Brain microvascular endothelial cell (primary cell): ENCODE results near the gene LRRC27.

Source experiments
- DNase-seq: peaks from one replicate; pipeline ENCODE4 v3.0.0-alpha.2; 2020
- H3K27ac ChIP-seq: fragments of 250-450 bp; sonication (Bioruptor Pico); 2 replicates; pipeline ENCODE4 v1.5.1; 2020; ENCODE audit warnings: mild to moderate bottlenecking, moderate library complexity
- H3K27me3 ChIP-seq: fragments of 250-450 bp; sonication (Bioruptor Pico); replicated peaks from 2 replicates; pipeline ENCODE4 v1.5.1; 2020; ENCODE audit warnings: mild to moderate bottlenecking
- H3K36me3 ChIP-seq: fragments of 250-450 bp; sonication (Bioruptor Pico); replicated peaks from 2 replicates; pipeline ENCODE4 v1.5.1; 2020; ENCODE audit warnings: mild to moderate bottlenecking
- H3K4me3 ChIP-seq: 2 replicates; pipeline ENCODE4 v1.5.1; 2011; ENCODE audit warnings: low read depth, mild to moderate bottlenecking, control low read depth, low read length, moderate library complexity
- in situ Hi-C: cut with HindIII; loops from 2 replicates; pipeline ENCODE4 v1.10.0; 2017; ENCODE audit warnings: low sequenced_read_pairs, low pct_ligation_motif_present
- TF ChIP-seq, protein P1 (sequence below): IDR thresholded peaks from 2 replicates; pipeline ENCODE4 v1.5.1; 2011; ENCODE audit warnings: low read depth, mild to moderate bottlenecking, moderate library complexity, low read length, control low read depth, inconsistent platforms; ENCODE audit errors: missing control alignments

LRRC27 gene

DNA sequence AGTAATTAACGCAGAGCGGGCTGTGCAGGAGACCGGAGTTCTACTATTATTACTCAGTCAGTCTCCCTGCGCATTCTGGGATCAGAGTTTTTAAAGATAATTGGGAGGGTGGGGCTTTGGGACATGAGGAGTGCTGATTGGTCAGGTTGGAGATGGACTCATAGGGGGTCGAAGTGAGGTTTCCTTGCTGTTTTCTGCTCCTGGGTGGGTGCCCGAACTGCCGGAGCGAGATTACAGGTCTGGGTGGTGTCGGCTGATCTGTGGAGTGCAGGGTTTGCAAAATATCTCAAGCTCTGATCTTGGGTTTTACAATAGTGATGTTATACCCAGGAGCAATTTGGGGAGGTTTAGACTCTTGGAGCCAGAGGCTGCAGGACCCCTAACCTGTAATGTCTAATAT lies 3.9 kb upstream of the LRRC27 start:
- Histone ChIP-seq H3K36me3 (no peaks in the 10 kb centered on the region), H3K27ac (no peak overlapping the region), H3K27me3 (no peaks in the 10 kb centered on the region), H3K4me3 (no peak overlapping the region)
- in situ Hi-C loops: no loop called here
- TF ChIP-seq, protein P1, sequence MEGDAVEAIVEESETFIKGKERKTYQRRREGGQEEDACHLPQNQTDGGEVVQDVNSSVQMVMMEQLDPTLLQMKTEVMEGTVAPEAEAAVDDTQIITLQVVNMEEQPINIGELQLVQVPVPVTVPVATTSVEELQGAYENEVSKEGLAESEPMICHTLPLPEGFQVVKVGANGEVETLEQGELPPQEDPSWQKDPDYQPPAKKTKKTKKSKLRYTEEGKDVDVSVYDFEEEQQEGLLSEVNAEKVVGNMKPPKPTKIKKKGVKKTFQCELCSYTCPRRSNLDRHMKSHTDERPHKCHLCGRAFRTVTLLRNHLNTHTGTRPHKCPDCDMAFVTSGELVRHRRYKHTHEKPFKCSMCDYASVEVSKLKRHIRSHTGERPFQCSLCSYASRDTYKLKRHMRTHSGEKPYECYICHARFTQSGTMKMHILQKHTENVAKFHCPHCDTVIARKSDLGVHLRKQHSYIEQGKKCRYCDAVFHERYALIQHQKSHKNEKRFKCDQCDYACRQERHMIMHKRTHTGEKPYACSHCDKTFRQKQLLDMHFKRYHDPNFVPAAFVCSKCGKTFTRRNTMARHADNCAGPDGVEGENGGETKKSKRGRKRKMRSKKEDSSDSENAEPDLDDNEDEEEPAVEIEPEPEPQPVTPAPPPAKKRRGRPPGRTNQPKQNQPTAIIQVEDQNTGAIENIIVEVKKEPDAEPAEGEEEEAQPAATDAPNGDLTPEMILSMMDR: no peak
- no peak for DNase-seq

DNA sequence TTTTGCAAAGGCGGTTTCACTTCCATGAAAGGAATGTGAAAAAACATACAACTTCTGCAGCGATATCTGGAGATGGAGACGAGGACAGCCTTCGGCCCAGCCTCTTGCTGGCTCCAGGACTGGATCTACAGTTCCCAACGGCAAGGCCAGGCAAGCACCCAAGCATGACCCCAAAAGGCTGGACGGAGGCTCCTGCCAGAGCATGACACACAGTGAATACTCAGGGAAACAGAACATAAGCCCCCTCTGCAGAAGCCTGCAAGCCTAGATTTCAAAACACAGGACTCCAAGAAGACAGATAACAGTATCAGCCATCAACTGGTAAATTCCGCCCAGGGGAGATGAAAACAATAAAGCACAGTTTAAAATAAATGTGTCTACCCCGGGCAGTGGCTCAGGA lies 3.3 kb upstream of the LRRC27 start:
- in situ Hi-C loops: no loop called here

DNA sequence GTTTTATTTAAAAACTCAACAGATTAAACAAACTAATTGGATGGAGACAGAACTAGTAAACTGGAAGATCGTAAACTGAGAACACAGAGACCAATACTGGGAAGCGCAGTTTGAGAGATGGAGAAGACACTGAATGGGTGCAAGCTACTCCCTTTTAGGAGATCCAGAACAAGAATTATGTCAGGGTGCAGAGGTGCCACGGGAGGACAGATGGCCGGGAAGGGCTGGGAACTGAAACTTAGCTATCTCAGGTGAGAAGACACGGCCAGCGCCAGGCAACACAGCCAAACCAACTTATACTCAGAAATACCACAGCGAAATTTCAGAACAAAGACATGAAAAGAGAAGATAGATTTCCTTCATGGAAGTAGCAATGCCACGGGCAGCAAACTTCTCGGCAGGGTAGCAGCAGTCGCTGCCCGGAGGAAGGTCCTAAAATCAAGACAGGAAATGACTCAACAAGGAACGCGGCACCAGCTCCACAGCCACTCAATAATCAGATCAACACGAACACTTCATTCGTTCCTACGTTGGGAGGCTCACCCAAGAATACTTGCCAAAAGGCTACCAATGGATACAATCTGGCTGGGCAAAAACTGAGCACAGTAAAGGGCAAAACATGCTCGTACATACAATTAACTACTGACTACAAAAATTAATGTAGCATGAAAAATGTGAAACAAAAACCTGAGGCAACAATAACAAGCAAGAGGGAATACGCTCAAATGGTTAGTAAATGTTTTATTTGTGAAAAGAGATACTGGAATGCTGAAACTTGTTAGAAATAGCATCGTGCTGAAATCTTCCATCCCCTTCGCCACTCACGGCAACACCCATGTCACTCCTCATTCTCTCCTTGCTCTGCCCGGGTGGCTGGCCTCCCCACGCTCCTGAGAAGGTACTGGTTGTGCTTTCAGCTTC lies 2.2 kb upstream of the LRRC27 start:
- Histone ChIP-seq H3K4me3 (peak overlapping the region; percentile 91), H3K36me3 (no peaks in the 10 kb centered on the region), H3K27ac (peak overlapping the region; percentile 7), H3K27me3 (no peaks in the 10 kb centered on the region)
- DNase-seq: peak; percentile 52
- TF ChIP-seq, protein P1: no peak
- in situ Hi-C loops: no loop called here

More for the DNA sequence above, 3.3 kb upstream of the LRRC27 start:
- H3K4me3 ChIP-seq: no peak overlapping the region
- no peaks in the 10 kb centered on the region for H3K27me3 ChIP-seq
- no peaks in the 10 kb centered on the region for H3K36me3 ChIP-seq
- H3K27ac ChIP-seq: no peak overlapping the region
- no peak for DNase-seq
- TF ChIP-seq, protein P1: no peak

DNA sequence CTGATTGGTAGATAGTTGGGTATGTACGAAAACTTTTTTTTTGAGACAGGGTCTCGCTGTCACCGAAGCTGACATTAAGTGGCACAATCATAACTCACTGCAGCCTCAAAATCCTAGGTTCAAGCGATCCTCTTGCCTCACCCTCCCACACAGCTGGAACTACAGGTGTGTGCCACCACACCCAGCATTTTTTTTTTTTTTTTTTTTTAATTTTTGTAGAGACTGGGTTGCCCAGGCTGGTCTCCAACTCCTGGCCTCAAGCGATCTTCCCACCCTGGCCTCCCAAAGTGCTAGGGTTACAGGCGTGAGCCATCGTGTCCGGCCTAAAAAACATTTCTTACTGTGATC lies 1.5 kb upstream of the LRRC27 start:
- Histone ChIP-seq H3K27ac (no peak overlapping the region), H3K36me3 (no peaks in the 10 kb centered on the region)
- in situ Hi-C loops: no loop called here

DNA sequence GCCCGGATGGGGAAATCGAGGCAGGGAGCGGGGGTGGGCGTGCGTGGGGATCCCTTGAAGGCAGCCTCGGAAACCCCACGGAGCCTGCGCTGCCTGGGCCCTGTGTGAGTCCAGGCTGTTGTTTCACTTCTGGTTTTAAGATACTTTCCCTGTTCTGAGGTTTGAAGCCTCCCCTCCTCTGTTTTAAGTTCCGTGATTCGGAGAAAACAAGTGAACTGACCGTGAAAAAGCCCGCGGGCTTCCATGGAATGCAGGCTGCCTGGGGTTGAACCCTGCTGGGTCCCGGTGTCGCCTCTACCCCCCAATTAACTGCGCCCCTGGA lies 401 bp downstream of the LRRC27 start:
- TF ChIP-seq, protein P1: no peak
- H3K36me3 ChIP-seq: no peaks in the 10 kb centered on the region
- H3K27me3 ChIP-seq: no peaks in the 10 kb centered on the region
- peak overlapping the region; percentile 52 for H3K27ac ChIP-seq
- in situ Hi-C loops: no loop called here
- no peak for DNase-seq
- peak overlapping the region; percentile 91 for H3K4me3 ChIP-seq

More for the DNA sequence above, 1.5 kb upstream of the LRRC27 start:
- peak overlapping the region; percentile 91 for H3K4me3 ChIP-seq
- TF ChIP-seq, protein P1: no peak
- no peaks in the 10 kb centered on the region for H3K27me3 ChIP-seq
- no peak for DNase-seq

DNA sequence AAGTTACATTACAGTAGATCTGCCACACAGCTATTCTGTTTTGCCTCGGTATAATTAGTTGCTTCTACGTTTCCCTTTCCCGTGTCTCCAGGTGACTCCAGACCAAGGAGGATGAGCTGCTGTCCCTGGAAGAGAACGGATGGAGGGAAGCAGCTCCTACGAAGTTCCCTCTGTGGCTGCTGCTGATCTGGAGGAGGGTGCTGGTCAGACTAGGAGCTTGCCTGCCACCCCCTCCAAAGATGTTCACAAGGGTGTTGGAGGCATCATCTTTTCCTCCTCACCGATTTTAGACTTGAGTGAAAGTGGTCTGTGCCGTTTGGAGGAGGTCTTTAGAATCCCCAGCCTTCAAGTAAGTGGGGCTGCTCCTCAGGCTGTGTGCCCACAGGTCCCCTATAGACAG lies 1.4 kb downstream of the LRRC27 start:
- TF ChIP-seq, protein P1: no peak
- DNase-seq: no peak
- Histone ChIP-seq H3K4me3 (no peak overlapping the region), H3K27ac (no peak overlapping the region), H3K27me3 (no peaks in the 10 kb centered on the region), H3K36me3 (no peaks in the 10 kb centered on the region)
- in situ Hi-C loops: no loop called here
